Trophoblast cell (in vitro differentiated cells and primary cell): Measurements from ENCODE around the gene PANK4.

ENCODE experiments used
- DNase-seq, 2 donors: peaks; one replicate each; pipeline ENCODE4 v3.0.0-alpha.2; 2016
- H2AFZ ChIP-seq: 2 replicates; pipeline ENCODE4 v1.6.1; 2013; ENCODE audit warnings: low read length, moderate library complexity, mild to moderate bottlenecking; ENCODE audit not compliant: insufficient read depth, poor library complexity
- H2AK5ac ChIP-seq: 2 replicates; pipeline ENCODE4 v1.6.1; 2013; ENCODE audit warnings: mild to moderate bottlenecking, low read length
- H2BK120ac ChIP-seq: 2 replicates; pipeline ENCODE4 v1.6.1; 2013; ENCODE audit warnings: low read length, mild to moderate bottlenecking, moderate library complexity; ENCODE audit not compliant: insufficient read depth, poor library complexity
- H2BK12ac ChIP-seq: 2 replicates; pipeline ENCODE4 v1.6.1; 2013; ENCODE audit warnings: mild to moderate bottlenecking, low read length, moderate library complexity
- H2BK5ac ChIP-seq: 2 replicates; pipeline ENCODE4 v1.6.1; 2013; ENCODE audit warnings: low read length, low read depth, moderate library complexity, mild to moderate bottlenecking; ENCODE audit not compliant: poor library complexity
- H3K14ac ChIP-seq: 2 replicates; pipeline ENCODE4 v1.6.1; 2013; ENCODE audit warnings: mild to moderate bottlenecking, low read length
- H3K18ac ChIP-seq: 2 replicates; pipeline ENCODE4 v1.6.1; 2013; ENCODE audit warnings: mild to moderate bottlenecking, low read length
- H3K23ac ChIP-seq: 2 replicates; pipeline ENCODE4 v1.6.1; 2013; ENCODE audit warnings: low read length
- H3K27ac ChIP-seq: 2 replicates; pipeline ENCODE4 v1.5.1; 2013; ENCODE audit warnings: low read depth, mild to moderate bottlenecking, inconsistent platforms, low read length, moderate library complexity
- H3K27me3 ChIP-seq: 2 replicates; pipeline ENCODE4 v1.6.1; 2013; ENCODE audit warnings: inconsistent platforms, mild to moderate bottlenecking, low read length, moderate library complexity; ENCODE audit not compliant: insufficient read depth
- H3K36me3 ChIP-seq, 2 experiments: 1 replicate in 1 of 2; 2 replicates in 1 of 2; pipeline ENCODE4 v1.6.1; 2013; ENCODE audit warnings: low read length in 2 of 2, mild to moderate bottlenecking in 2 of 2, moderate library complexity in 1 of 2; ENCODE audit not compliant: insufficient read depth in 2 of 2, control insufficient read depth in 1 of 2
- H3K4ac ChIP-seq: 2 replicates; pipeline ENCODE4 v1.6.1; 2013; ENCODE audit warnings: low read depth, mild to moderate bottlenecking, low read length, moderate library complexity
- H3K4me1 ChIP-seq, 2 experiments: 1 replicate in 1 of 2; 2 replicates in 1 of 2; pipeline ENCODE4 v1.6.1; 2013; ENCODE audit warnings: low read length in 2 of 2, mild to moderate bottlenecking in 2 of 2, moderate library complexity in 1 of 2; ENCODE audit not compliant: insufficient read depth in 2 of 2, control insufficient read depth in 1 of 2
- H3K4me2 ChIP-seq: 2 replicates; pipeline ENCODE4 v1.6.1; 2013; ENCODE audit warnings: inconsistent platforms, mild to moderate bottlenecking, low read length, moderate library complexity
- H3K4me3 ChIP-seq: 2 replicates; pipeline ENCODE4 v1.5.1; 2013; ENCODE audit warnings: mild to moderate bottlenecking, low read depth, low read length, inconsistent platforms
- H3K79me1 ChIP-seq: one replicate; pipeline ENCODE4 v1.6.1; 2013; ENCODE audit warnings: low read length
- H3K79me2 ChIP-seq: 2 replicates; pipeline ENCODE4 v1.6.1; 2013; ENCODE audit warnings: low read length, mild to moderate bottlenecking; ENCODE audit not compliant: control insufficient read depth, insufficient read depth, poor library complexity
- H3K9ac ChIP-seq: 2 replicates; pipeline ENCODE4 v1.6.1; 2013; ENCODE audit warnings: mild to moderate bottlenecking, low read length
- H3K9me3 ChIP-seq: 2 replicates; pipeline ENCODE4 v1.6.1; 2013; ENCODE audit warnings: low read depth, mild to moderate bottlenecking, control low read depth, inconsistent platforms, low read length; ENCODE audit not compliant: insufficient read depth
- H4K12ac ChIP-seq: 2 replicates; pipeline ENCODE4 v1.6.1; 2013; ENCODE audit warnings: low read depth, mild to moderate bottlenecking, low read length, moderate library complexity
- H4K8ac ChIP-seq: 2 replicates; pipeline ENCODE4 v1.6.1; 2013; ENCODE audit warnings: low read depth, mild to moderate bottlenecking, low read length, moderate library complexity
- H4K91ac ChIP-seq: one replicate; pipeline ENCODE4 v1.6.1; 2013; ENCODE audit warnings: low read depth, mild to moderate bottlenecking, low read length, moderate library complexity
- WGBS: extraction: QIAGEN DNeasy Blood & Tissue Kit; methylation state at CpG from one replicate; pipeline ENCODE4 v1.1.7; 2013; ENCODE audit warnings: missing lambda C conversion rate; ENCODE audit not compliant: insufficient read length, insufficient coverage; ENCODE audit errors: extremely low coverage; 5-methylcytosine and 5-hydroxymethylcytosine counted together

PANK4 gene

DNA sequence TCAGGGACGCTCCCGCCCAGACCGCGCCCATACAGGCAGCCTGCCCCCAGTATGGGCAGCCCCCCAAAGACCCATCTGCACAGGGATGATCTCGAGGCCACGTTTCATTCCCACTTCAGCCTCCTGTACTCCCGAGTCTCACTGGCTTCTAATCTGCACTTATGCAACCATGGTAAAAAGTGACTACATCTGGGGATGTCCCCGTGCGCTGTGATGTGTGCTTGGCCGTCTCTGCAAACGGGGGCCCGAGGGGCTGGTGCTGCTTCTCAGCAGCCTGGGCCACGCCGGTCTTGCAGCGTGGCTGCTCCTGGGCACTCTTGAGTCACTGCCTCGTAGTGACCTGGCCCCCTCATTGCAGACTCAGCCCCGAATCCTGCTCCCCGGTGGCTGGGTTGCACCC lies 67.7 kb downstream of the PANK4 start:
- H4K8ac ChIP-seq, result no peak overlapping the region
- no peak overlapping the region for H3K23ac ChIP-seq
- H2AK5ac ChIP-seq, result no peak overlapping the region
- H3K79me2 ChIP-seq, result no peaks in the 10 kb centered on the region
- no peaks in the 10 kb centered on the region for H3K27me3 ChIP-seq
- H3K4ac ChIP-seq, result no peak overlapping the region
- H3K9ac ChIP-seq, result no peak overlapping the region
- no peaks in the 10 kb centered on the region for H3K4me1 ChIP-seq
- H4K12ac ChIP-seq, result no peak overlapping the region
- no peak overlapping the region for H2BK120ac ChIP-seq
- H4K91ac ChIP-seq, result no peak overlapping the region
- H3K9me3 ChIP-seq, result no peaks in the 10 kb centered on the region
- no peak overlapping the region for H2BK12ac ChIP-seq
- H2AFZ ChIP-seq, result no peak overlapping the region
- H3K79me1 ChIP-seq, result no peaks in the 10 kb centered on the region
- H3K4me2 ChIP-seq, result no peak overlapping the region
- H3K27ac ChIP-seq, result no peak overlapping the region
- no peak overlapping the region for H3K14ac ChIP-seq
- no peak overlapping the region for H3K4me3 ChIP-seq
- no peak overlapping the region for H2BK5ac ChIP-seq
- no CpG with 5 or more reads among the region's 18 CpGs for WGBS
- no peak for DNase-seq
- H3K18ac ChIP-seq, result no peak overlapping the region
- no peaks in the 10 kb centered on the region for H3K36me3 ChIP-seq
